ENCODE measurements around the gene MARCHF2.

The MARCHF2 gene

GRCh38 chr19:8460516-8461298 is 47.6 kb downstream of the MARCHF2 start:
- H3K36me3 ChIP-seq (ENCODE audit: insufficient read depth, low read length) = peaks cover 36% of the 10 kb centered on the region

GRCh38 chr19:8461376-8461775 is 48.3 kb downstream of the MARCHF2 start:
- no peaks in the 10 kb centered on the region for H3K27me3 ChIP-seq (ENCODE audit: control insufficient read depth in 1 of 2, insufficient read depth in 2 of 2, low read length in 2 of 2)
- H3K4me1 ChIP-seq (ENCODE audit: insufficient read depth, low read length) = peaks cover 67% of the 10 kb centered on the region
- no peak overlapping the region for H3K4me3 ChIP-seq (ENCODE audit: low read depth in 1 of 2, low read length in 2 of 2)
- H3K9ac ChIP-seq (ENCODE audit: low read length) = no peak overlapping the region
- H3K27ac ChIP-seq (ENCODE audit: low read depth, low read length) = no peak overlapping the region
- peaks cover 36% of the 10 kb centered on the region for H3K36me3 ChIP-seq (ENCODE audit: insufficient read depth, low read length)
- no peaks in the 10 kb centered on the region for H3K9me3 ChIP-seq (ENCODE audit: low read length)

More at GRCh38 chr19:8460516-8461298, 47.6 kb downstream of the MARCHF2 start:
- Histone ChIP-seq H3K27ac (ENCODE audit: low read depth, low read length) (no peak overlapping the region), H3K9ac (ENCODE audit: low read length) (peak overlapping the region; percentile 37), H3K9me3 (ENCODE audit: low read length) (no peaks in the 10 kb centered on the region), H3K4me3 (ENCODE audit: low read depth in 1 of 2, low read length in 2 of 2) (no peak overlapping the region), H3K27me3 (ENCODE audit: control insufficient read depth in 1 of 2, insufficient read depth in 2 of 2, low read length in 2 of 2) (no peaks in the 10 kb centered on the region), H3K4me1 (ENCODE audit: insufficient read depth, low read length) (peaks cover 71% of the 10 kb centered on the region)

- H3K27ac ChIP-seq (ENCODE audit: low read depth, low read length) = no peak overlapping the region
- H3K4me3 ChIP-seq (ENCODE audit: low read depth in 1 of 2, low read length in 2 of 2) = no peak overlapping the region
- no peaks in the 10 kb centered on the region for H3K27me3 ChIP-seq (ENCODE audit: control insufficient read depth in 1 of 2, insufficient read depth in 2 of 2, low read length in 2 of 2)
- H3K9me3 ChIP-seq (ENCODE audit: low read length) = no peaks in the 10 kb centered on the region
- peaks cover 62% of the 10 kb centered on the region for H3K4me1 ChIP-seq (ENCODE audit: insufficient read depth, low read length)
- H3K9ac ChIP-seq (ENCODE audit: low read length) = no peak overlapping the region
- peaks cover 36% of the 10 kb centered on the region for H3K36me3 ChIP-seq (ENCODE audit: insufficient read depth, low read length)
Measured at GRCh38 chr19:8461891-8462290, 48.8 kb downstream of the MARCHF2 start.

- no peak overlapping the region for H3K4me3 ChIP-seq (ENCODE audit: low read depth in 1 of 2, low read length in 2 of 2)
- H3K4me1 ChIP-seq (ENCODE audit: insufficient read depth, low read length) = peaks cover 55% of the 10 kb centered on the region
- no peaks in the 10 kb centered on the region for H3K27me3 ChIP-seq (ENCODE audit: control insufficient read depth in 1 of 2, insufficient read depth in 2 of 2, low read length in 2 of 2)
- no peaks in the 10 kb centered on the region for H3K9me3 ChIP-seq (ENCODE audit: low read length)
- no peak overlapping the region for H3K9ac ChIP-seq (ENCODE audit: low read length)
- no peak overlapping the region for H3K27ac ChIP-seq (ENCODE audit: low read depth, low read length)
- peaks cover 43% of the 10 kb centered on the region for H3K36me3 ChIP-seq (ENCODE audit: insufficient read depth, low read length)
Measured at GRCh38 chr19:8462571-8462970, 49.5 kb downstream of the MARCHF2 start.

GRCh38 chr19:8463365-8463764 is 50.3 kb downstream of the MARCHF2 start:
- H3K36me3 ChIP-seq (ENCODE audit: insufficient read depth, low read length) = peaks cover 50% of the 10 kb centered on the region
- no peak overlapping the region for H3K9ac ChIP-seq (ENCODE audit: low read length)
- H3K4me3 ChIP-seq (ENCODE audit: low read depth in 1 of 2, low read length in 2 of 2) = no peak overlapping the region
- peaks cover 47% of the 10 kb centered on the region for H3K4me1 ChIP-seq (ENCODE audit: insufficient read depth, low read length)
- no peak overlapping the region for H3K27ac ChIP-seq (ENCODE audit: low read depth, low read length)
- H3K27me3 ChIP-seq (ENCODE audit: control insufficient read depth in 1 of 2, insufficient read depth in 2 of 2, low read length in 2 of 2) = no peaks in the 10 kb centered on the region
- no peaks in the 10 kb centered on the region for H3K9me3 ChIP-seq (ENCODE audit: low read length)

- Histone ChIP-seq H3K36me3 (ENCODE audit: insufficient read depth, low read length) (peaks cover 76% of the 10 kb centered on the region), H3K4me1 (ENCODE audit: insufficient read depth, low read length) (peaks cover 22% of the 10 kb centered on the region)
Measured at GRCh38 chr19:8466018-8466417, 52.9 kb downstream of the MARCHF2 start.

GRCh38 chr19:8468124-8468523 is 55.0 kb downstream of the MARCHF2 start:
- Histone ChIP-seq H3K4me1 (ENCODE audit: insufficient read depth, low read length) (peaks cover 4% of the 10 kb centered on the region), H3K27ac (ENCODE audit: low read depth, low read length) (no peak overlapping the region), H3K36me3 (ENCODE audit: insufficient read depth, low read length) (peaks cover 91% of the 10 kb centered on the region)

More at GRCh38 chr19:8466018-8466417, 52.9 kb downstream of the MARCHF2 start:
- Histone ChIP-seq H3K27me3 (ENCODE audit: control insufficient read depth in 1 of 2, insufficient read depth in 2 of 2, low read length in 2 of 2) (no peaks in the 10 kb centered on the region), H3K9ac (ENCODE audit: low read length) (no peak overlapping the region), H3K9me3 (ENCODE audit: low read length) (no peaks in the 10 kb centered on the region), H3K4me3 (ENCODE audit: low read depth in 1 of 2, low read length in 2 of 2) (no peak overlapping the region), H3K27ac (ENCODE audit: low read depth, low read length) (no peak overlapping the region)

GRCh38 chr19:8468761-8469373 is 55.8 kb downstream of the MARCHF2 start:
- H3K36me3 ChIP-seq (ENCODE audit: insufficient read depth, low read length) = peaks cover 90% of the 10 kb centered on the region

More at GRCh38 chr19:8468124-8468523, 55.0 kb downstream of the MARCHF2 start:
- H3K4me3 ChIP-seq (ENCODE audit: low read depth in 1 of 2, low read length in 2 of 2) = no peak overlapping the region
- no peaks in the 10 kb centered on the region for H3K27me3 ChIP-seq (ENCODE audit: control insufficient read depth in 1 of 2, insufficient read depth in 2 of 2, low read length in 2 of 2)
- H3K9ac ChIP-seq (ENCODE audit: low read length) = no peak overlapping the region
- H3K9me3 ChIP-seq (ENCODE audit: low read length) = no peaks in the 10 kb centered on the region

GRCh38 chr19:8469613-8470368 is 56.7 kb downstream of the MARCHF2 start:
- no peak overlapping the region for H3K9ac ChIP-seq (ENCODE audit: low read length)
- no peak overlapping the region for H3K4me3 ChIP-seq (ENCODE audit: low read depth in 1 of 2, low read length in 2 of 2)
- H3K36me3 ChIP-seq (ENCODE audit: insufficient read depth, low read length) = peaks cover 90% of the 10 kb centered on the region
- H3K9me3 ChIP-seq (ENCODE audit: low read length) = no peaks in the 10 kb centered on the region
- H3K27me3 ChIP-seq (ENCODE audit: control insufficient read depth in 1 of 2, insufficient read depth in 2 of 2, low read length in 2 of 2) = no peaks in the 10 kb centered on the region
- H3K27ac ChIP-seq (ENCODE audit: low read depth, low read length) = no peak overlapping the region
- H3K4me1 ChIP-seq (ENCODE audit: insufficient read depth, low read length) = no peaks in the 10 kb centered on the region

More at GRCh38 chr19:8468761-8469373, 55.8 kb downstream of the MARCHF2 start:
- no peaks in the 10 kb centered on the region for H3K9me3 ChIP-seq (ENCODE audit: low read length)
- H3K9ac ChIP-seq (ENCODE audit: low read length) = no peak overlapping the region
- H3K27me3 ChIP-seq (ENCODE audit: control insufficient read depth in 1 of 2, insufficient read depth in 2 of 2, low read length in 2 of 2) = no peaks in the 10 kb centered on the region
- H3K27ac ChIP-seq (ENCODE audit: low read depth, low read length) = no peak overlapping the region
- no peak overlapping the region for H3K4me3 ChIP-seq (ENCODE audit: low read depth in 1 of 2, low read length in 2 of 2)
- H3K4me1 ChIP-seq (ENCODE audit: insufficient read depth, low read length) = no peaks in the 10 kb centered on the region

GRCh38 chr19:8473648-8474476 is 60.8 kb downstream of the MARCHF2 start:
- Histone ChIP-seq H3K27me3 (ENCODE audit: control insufficient read depth in 1 of 2, insufficient read depth in 2 of 2, low read length in 2 of 2) (no peaks in the 10 kb centered on the region), H3K27ac (ENCODE audit: low read depth, low read length) (no peak overlapping the region), H3K9ac (ENCODE audit: low read length) (no peak overlapping the region), H3K4me3 (ENCODE audit: low read depth in 1 of 2, low read length in 2 of 2) (no peak overlapping the region), H3K36me3 (ENCODE audit: insufficient read depth, low read length) (peaks cover 73% of the 10 kb centered on the region), H3K9me3 (ENCODE audit: low read length) (no peaks in the 10 kb centered on the region), H3K4me1 (ENCODE audit: insufficient read depth, low read length) (peaks cover 9% of the 10 kb centered on the region)

- Histone ChIP-seq H3K4me3 (ENCODE audit: low read depth in 1 of 2, low read length in 2 of 2) (no peak overlapping the region), H3K9ac (ENCODE audit: low read length) (no peak overlapping the region), H3K27ac (ENCODE audit: low read depth, low read length) (no peak overlapping the region), H3K4me1 (ENCODE audit: insufficient read depth, low read length) (peaks cover 10% of the 10 kb centered on the region), H3K9me3 (ENCODE audit: low read length) (no peaks in the 10 kb centered on the region), H3K27me3 (ENCODE audit: control insufficient read depth in 1 of 2, insufficient read depth in 2 of 2, low read length in 2 of 2) (no peaks in the 10 kb centered on the region), H3K36me3 (ENCODE audit: insufficient read depth, low read length) (peaks cover 66% of the 10 kb centered on the region)
Measured at GRCh38 chr19:8475005-8475404, 61.9 kb downstream of the MARCHF2 start.
